HS-5 (cell line): ENCODE measurements around the gene CIT.

Experiments used
- DNase-seq: peaks from one replicate; pipeline ENCODE4 v3.0.0-alpha.2; 2012; ENCODE audit warnings: low read depth

The CIT gene

DNA sequence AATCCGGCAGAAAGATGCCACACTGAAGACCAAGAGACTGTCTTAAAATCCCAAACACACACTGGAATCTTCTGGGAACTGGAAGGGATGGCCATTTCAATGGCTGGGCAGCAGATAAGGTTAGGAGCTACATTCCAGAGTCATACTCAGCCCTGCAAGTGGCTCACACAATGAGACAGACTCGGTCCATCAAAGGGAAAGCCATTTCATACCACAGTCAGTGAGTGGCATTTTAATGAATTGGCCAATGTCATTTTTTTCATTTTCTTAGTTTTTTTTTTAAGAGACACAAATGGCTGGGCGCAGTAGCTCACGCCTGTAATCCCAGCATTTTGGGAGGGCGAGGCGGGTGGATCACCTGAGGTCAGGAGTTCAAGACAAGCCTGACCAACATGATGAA, 17.9 kb downstream of the CIT start:
- DNase-seq = no peak

DNA sequence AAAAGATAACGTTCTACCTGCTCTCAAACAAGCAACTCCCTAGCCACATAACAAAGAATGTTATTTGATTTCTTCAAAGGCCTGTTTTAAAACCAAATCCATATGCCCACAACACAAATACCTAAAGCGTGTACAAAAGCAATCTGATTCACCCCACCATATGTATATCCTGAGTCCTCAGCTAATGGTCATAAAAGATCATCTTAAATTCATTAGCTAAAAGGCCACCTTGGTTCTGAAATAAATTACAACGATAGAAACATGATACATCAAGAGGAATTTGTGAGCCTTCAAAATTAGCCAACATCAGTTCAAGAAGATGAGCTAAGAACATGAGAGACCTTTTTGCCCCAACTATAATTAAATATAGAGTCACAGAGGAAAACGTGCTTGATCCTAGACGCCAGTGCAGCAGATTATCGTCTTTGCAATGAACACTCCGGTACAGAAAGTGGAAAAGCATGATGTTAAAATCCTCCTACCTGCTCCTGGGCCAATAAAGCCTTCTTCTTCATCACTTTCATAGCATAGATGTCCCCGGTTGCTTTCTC, 20.0 kb downstream of the CIT start:
- peak; percentile 29 for DNase-seq

DNA sequence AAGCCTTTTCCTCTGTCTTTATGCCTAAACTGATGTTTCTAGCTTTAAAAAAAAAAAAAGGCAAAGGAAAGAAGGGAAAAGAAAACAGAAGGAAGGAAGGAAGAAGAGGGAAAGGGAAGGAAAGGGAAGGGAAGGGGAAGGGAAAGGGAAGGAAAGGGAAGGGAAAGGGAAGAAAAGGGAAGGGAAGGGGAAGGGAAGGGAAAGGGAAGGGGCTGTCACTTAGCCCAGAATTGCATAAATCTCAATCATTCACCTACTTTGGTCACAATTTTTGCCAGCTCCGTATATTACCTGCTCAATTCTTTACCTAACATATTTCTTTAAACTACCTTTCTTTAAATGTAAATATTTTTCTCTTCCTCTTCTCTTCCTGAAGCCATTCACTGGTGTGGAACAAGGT, 26.8 kb downstream of the CIT start:
- no peak for DNase-seq

DNA sequence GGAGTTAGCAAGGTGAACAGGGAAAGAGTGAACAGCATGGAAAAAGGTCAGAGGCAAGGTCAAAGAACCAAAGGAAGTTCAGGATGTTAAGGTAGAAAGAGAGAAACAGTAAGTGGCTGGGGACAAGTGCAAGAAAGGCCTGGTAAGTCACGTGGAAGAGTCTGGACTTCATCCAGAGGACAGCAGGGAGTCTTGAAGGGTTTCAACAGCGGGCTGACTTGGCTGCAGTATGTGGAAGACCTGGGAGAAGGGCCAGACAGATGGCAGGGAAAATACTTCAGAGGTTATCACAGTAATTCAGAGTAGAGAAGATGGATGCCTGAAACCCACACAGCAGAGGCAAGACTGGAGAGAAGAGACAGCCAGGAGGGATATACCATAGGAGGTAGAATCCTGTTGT, 34.0 kb downstream of the CIT start:
- DNase-seq = no peak

DNA sequence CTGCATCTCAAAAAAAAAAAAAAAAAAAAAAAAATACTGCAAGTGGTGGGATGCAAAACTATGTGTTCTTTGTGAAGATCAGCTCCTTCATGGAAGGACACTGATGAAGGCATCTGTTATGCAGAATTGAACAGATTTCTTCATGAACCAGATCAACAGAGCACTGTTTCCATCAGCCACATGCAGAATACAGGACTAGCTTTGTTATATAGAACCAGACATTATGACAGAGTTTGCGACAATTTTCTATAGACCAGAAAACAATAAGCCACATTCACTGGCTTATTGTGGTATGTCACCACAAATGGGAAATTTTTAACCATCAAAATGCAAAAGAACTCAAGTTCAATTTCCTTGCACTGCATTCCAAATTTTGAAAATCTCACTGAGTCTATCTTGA, 34.7 kb downstream of the CIT start:
- no peak for DNase-seq

DNA sequence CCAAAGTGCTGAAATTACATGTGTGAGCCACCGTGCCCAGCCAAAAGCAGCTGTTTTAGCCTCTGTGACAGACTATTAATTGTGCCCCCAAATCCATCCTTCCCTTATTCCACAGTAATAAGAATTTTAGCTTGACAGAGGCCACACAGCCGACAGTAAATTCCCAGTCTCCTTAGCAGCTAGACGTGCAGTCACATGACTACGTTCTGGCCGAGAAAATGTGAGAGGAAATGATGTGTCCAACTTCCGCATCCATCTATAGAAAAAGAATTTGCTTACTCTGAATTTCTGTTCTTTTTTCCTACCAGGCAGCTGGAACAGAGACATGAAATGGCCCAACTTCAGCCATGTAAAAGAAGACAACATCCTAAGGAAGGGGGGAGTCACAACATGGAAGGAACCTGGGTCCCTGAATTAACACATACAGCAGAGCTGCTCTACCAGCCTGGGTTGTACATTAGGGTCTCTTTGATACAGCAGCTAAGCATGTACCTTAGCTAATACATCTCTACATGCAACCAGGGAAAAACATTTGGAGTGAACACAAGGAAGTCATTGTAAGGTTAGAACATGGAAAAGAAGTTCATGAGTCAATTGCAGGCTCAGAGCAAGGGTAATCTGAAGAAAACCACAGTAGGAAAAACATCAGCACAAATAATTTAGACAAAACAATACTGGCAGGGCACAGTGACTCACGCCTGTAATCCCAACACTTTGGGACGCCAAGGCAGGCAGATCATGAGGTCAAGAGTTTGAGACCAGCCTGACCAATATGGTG, 35.5 kb downstream of the CIT start:
- DNase-seq = no peak

DNA sequence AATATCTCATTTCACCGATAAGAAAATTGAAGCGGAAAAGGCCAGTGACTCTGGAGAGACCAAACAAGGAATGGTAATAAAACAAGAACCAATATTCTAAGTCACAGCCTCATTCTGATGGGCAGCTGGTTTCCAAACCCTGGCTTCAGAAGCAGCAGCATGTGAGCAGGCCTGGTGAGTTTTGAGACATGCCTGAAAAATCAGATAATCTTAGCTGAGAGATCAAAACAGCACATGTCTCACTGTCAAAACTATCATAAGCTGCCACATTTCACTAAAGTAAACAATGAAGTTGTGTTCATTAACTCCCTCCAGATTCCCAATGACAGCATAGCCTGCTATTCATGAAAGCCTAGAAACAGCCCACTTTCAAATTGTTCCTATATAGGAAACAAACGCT, 36.5 kb downstream of the CIT start:
- DNase-seq = no peak

DNA sequence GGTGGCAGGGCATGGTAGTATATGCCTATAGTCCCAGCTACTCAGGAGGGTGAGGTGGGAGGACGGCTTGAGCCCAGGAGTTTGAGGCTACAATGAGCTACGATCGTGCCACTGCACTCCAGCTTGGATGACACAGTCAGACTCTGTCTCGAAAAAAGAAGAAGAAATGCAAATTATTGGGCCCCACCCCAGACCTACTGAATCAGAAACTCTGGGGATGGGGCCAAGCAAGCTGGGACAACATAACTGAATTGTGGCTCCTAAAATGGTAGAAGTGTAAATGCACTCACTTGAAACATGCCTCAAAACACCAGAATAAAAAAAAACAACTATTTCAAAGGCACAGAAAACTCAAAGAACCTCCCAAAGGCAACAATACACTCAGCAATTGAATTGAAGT, 37.0 kb downstream of the CIT start:
- no peak for DNase-seq

DNA sequence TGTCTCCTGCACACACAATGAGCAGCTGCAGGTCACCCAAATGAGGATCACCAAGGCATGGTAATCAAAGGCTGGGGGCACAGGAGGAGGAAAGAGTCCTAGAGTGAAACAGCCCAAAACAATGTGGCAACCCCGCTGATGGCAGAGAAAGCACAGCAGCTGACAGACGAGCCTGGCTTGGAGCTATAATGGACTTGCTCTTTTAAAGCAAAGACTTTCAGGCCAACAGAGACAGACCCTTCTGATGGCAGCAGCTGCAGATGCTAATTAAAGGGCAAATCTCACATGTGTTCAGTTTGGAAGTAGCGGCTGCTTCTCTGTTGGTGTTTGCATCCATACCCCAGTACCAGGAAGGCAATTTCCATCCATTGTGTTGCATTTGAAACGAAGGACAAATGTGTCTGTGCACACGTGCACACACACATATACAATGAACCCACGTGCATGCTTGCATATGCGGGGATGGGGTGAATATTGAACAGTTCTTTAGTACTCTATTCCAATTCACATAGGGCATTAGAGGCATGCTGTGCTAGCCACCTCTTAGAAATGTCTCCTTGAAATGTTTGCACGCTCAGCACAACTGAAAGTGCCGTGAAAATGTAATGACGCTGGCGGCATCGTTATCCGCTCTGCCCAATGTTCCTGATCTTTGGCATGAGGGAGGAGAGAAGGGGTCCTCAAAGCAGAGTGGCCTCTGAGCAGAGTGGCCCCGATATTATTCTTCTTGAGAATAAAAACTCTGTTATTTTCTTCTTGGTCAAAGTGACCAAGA, 38.1 kb downstream of the CIT start:
- no peak for DNase-seq

DNA sequence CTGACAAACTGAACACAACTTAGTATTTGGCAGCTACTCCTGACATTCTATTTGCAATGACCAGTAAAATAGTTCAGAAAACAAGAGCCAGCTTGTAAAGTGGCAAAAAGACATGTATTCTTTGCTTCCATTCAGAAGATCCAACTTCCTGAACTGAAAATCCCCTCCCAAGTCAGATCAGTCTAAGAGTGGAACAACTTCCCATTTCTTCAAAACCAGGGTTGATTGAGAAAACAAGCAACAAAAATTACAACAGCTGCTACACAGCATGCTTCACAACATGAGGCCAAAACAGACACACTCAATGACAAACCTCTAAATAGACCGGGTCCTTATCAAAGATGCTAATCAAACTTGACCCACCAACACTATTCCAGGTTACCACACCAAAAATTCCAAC, 40.3 kb downstream of the CIT start:
- no peak for DNase-seq

DNA sequence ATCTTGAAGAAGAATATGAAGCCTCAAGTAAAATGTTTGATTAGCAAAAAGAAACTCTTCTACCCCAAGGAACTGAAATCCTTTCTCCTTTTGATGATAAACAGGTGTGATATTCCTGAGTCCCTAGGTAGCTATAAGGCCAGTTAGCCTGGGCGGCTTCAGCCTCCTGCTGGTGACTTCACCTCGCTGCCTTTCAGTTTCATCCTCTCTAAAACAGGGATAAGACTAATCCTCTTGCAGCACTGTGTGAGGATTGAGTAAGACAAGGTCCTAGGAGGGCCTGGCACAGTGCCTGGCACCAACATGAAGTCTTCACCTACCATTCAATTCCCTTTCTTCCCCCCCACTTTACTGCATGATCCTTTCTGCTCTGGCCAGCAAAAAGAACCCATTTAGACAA, 42.1 kb downstream of the CIT start:
- no peak for DNase-seq

DNA sequence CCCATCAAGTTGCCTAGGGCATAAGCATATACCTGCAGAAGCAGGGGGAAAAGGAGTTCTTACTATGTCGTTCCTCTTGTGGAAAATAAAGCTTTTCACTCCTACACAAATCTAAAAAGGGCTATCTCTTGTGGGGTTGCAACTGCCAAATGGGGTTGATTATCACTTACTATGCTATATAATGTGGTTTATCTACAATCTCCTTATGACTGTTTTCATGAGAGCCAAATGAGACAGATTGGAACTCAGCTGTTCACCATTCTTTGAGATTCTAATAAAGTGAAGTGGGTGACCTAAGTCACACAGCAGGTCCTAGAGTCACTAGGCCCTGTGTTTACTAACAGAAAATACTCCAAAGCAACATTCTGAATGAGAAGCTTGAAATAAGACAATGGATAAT, 47.7 kb downstream of the CIT start:
- no peak for DNase-seq

DNA sequence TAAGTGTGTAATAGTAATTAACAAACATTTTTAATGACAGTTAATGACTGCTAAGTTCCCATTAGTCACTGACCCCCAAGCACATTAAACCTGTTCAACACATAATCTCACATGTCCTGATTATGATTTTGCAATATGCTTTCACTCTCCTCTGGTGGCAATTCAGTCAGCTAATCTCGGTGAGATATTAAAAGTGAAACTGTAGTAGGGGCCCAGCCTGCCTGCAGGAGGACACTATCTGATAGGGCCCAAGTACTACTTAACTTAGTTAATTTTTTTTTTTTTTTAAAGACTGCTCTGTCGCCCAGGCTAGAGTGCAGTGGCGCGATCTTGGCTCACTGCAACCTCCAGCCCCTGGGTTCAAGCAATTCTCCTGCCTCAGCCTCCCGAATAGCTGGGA, 48.8 kb downstream of the CIT start:
- DNase-seq = no peak

DNA sequence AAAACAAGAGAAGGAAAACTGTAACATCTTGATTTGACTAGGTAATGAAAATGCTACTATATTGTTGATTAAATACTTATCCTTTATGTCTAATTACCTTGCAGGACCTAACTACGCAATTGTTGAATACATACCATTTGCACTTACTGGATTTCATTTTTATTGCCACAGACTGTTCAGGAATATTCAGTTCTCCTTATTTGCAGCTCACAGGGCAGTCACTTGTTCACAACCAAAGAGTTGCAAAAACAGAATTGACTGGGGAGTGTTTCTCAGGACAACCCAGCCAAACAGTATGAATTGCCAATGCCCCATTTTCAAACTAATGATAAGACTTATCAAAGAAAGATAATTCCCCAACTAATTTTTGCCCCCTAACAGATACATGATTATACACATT, 49.4 kb downstream of the CIT start:
- no peak for DNase-seq

DNA sequence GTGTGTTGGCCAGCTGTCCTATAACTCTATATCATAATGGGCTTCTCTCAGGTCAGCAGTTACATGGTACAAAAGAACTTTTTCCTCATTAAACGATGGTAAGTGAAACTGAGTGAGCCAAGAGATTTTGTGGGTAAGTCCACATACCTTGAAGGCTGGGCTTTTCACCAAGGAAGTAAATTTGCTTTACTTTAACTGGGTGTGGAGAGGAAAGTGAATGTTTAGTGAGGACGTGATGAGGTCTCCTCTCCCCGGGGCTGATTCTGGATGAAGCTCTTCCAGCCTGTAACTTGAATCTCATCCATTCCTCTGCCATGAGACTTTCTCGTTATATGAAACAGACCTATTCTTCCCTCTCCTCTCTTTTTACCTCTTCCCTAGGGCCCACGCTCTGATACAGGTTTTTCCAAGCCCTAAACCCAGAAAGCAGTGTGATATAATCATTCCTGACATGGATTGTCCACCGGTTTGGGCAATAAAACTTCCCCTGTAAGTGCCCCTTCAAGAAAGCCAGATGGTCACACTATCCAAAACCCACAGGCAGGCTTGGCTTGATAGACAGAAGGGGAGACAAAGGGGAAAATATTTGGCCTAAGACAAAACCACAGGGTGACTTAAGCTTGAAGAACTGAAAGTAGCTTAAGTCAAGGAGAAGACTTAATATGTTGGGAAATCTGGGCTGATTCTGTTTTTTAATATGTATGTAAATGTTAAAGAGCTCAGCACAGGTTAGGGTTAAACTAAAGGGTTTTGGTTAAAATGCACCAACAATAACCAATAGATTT, 50.3 kb downstream of the CIT start:
- no peak for DNase-seq

DNA sequence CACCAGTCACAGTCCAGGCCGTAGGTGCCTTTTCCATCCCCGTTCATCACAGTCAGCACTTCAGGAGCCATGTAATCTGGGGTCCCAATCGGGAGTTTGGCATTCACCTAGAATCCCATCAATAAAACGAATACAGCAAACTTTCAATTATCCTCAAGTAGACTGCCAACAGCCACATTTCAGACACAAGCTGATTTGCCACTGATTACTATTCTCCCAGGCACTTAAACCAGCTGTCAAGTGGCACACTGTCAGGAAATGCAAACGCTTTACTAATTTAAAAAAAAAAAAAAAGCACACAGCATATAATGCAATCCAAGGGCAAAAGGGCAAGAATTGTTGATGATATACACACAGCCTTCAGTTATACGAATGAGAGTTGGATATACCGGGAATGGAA, 51.9 kb downstream of the CIT start:
- DNase-seq = no peak

DNA sequence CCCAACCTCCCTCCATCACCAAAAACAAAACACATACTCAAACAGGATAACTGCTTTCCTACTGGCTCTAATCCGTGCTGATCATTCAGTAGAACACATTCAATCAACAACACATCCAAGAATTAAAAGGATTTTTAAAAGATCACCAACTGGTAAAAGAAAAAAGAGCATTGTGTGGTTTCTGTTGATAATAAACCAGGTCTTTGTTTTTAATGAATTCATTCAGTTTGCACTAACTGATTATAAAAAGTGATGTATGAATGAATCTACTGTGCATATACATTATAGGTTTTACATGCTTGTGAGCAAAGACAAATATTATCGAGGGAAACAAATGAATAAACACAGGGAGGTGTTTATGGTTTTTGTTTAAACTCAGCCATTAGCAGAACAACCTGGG, 55.1 kb downstream of the CIT start:
- DNase-seq = no peak

DNA sequence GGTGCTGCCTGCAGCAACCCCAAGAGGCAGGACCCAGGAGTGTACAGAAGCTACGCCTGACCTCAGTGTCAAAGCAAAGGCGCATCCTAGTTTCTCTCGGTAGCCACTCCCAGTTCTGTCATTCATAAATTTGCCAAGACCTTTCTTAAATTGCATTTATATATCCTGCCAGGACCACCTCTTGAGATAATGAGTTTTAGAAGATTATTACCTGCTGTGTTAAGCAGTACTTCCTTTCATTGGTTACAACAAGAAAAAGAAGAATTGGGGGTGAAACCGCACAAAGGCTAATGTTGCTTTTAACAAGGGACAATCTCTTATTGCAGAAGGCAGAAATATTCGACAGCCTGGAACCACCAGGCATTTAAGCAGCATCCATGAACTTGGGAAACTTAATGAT, 57.8 kb downstream of the CIT start:
- DNase-seq = no peak

DNA sequence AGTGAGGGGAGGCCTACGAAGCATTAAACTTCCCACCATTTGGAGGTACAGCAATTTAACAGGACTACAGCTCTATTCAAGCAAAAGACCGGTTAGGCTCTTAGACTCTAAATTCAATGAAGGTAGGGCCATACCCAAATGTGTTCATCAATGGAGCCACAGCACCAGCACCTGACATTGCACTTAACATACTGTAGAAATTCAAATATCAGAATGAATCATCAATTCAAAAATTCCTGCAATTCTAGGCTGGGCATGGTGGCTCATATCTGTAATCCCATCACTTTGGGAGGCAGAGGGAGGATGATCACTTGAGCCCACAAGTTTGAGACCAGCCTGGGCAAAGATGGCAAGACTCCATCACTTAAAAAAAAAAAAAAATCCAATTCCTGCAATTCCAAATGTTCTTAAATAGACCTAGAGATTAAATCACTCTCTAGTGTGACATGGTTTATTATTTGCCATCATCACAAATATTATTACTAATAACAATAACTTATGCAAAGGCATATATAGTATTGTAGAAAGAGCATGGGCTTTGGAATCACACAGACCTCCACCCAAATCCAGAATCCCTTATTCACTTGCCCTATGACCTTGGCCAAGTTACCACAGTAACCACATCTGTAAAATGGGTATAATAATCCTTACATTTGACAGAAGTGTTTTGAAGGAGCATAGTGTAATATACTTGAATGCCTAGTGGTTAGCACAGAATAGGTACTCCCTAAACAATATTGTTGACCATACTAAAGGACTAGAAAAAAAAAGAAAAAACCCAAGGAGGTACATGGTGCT, 59.4 kb downstream of the CIT start:
- no peak for DNase-seq

DNA sequence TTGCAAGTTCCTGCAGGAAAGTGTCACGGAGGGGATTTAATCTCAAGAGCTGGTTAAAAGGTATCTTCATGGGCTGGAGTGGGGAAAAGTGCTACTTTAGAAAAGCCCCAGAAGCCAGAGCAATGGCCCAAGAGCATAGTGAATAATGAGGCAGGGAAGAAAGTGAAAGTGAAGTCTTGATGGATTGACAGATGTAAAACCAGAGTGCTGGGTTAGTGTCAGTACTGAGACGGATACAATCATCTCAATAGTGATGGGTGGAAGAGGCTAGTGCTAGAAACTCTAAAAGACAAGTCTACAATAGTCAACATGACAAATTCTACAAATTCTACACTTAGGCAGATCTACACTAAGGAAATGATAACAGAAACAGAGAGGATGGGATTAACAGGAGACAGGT, 68.1 kb downstream of the CIT start:
- DNase-seq = no peak

DNA sequence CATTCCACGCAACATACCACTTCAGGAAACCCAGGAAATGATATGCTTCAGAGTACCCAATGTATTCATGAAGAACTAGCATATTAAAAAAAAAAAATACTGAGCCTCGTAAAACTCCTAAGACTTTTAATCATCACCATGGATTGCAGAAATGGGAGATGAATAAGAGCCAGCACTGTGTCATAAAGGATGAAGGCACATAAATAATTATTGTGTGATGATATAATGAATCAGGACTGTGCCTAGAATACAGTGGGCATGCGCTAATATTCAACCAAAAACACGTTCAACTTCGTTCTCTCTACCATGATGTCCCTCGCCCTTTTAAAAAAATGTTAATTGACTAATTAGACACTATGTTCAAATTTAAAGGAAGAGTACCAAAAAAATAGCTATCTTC, 68.7 kb downstream of the CIT start:
- DNase-seq = peak; percentile 16

DNA sequence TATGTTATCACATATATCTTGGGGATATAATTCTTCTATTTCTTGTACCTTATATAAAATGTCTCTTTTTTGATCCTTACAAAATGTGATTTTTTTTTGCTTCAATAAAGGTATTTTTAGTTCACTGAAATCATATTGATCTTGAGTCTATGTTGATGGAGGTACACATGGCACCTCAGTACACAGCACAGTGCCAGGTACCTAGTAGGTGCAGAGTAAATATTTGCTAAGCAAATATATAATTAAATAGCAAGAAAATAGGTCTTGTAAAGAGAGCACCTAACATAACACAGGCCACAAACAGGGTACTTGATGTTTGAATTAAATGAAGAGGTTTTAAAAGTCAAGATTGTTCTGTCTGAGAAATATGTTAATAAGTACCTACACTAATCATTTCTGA, 69.7 kb downstream of the CIT start:
- DNase-seq = no peak
